MV-4-11 (cell line): Measurements from ENCODE around the gene AMDHD2.
"Not testable (repeated sequence)": the region's sequence is repeated elsewhere in the genome, so short reads cannot be mapped to it uniquely, and the experiment has no call there.

Experiments used
- DNase-seq: peaks from one replicate; lab custom pipeline; 2025; lab: John Stamatoyannopoulos, UW

Gene AMDHD2, protein sequence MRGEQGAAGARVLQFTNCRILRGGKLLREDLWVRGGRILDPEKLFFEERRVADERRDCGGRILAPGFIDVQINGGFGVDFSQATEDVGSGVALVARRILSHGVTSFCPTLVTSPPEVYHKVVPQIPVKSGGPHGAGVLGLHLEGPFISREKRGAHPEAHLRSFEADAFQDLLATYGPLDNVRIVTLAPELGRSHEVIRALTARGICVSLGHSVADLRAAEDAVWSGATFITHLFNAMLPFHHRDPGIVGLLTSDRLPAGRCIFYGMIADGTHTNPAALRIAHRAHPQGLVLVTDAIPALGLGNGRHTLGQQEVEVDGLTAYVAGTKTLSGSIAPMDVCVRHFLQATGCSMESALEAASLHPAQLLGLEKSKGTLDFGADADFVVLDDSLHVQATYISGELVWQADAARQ

GRCh38 chr16:2520097-2520783 is at the start of gene AMDHD2:
Gene AMDHD2, plus strand, starts transcription at chr16:2520371. Its CDS starts 88 bp downstream, at chr16:2520459.
- peak; percentile 87 for DNase-seq

- no peak for DNase-seq
Observed at GRCh38 chr16:2470603-2471015, 49.6 kb upstream of the AMDHD2 start.

DNA sequence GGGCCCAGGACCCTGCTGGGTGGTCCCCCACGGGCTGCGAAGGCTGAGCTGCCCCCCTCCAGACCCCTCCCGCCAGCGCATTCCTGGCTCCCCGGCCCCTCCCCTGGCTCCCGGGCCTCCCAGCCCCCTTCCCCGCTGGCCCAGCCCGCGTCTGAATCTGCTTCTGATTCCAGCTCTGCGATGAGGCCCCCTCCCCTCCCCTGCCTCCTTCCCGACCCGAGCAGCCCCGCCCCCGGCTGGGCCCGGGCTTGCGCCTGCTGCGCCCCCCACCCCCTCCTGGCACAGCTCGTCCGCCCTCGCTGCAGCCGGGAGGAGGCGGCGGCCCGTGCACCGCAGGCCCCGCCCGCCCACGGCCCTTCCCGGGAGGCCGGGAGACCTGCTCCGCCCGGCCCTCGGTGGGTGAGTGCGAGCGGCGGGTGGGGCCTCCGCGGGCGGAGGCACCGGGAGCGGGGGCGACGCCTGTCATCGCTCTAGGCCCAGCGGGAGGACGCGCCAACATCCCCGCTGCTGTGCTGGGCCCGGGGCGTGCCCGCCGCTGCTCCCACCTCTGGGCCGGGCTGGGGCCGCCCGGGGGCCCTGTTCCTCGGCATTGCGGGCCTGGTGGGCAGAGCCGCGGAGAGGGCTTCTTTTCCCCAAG is 49.0 kb upstream of the AMDHD2 start, which contains the start of gene NTN3:
Gene NTN3, plus strand, starts transcription at position 282 of the 637 bp plus-strand sequence. CDS start 405 bp downstream, outside the sequence.
- DNase-seq = no peak

- no peak for DNase-seq
Observed at GRCh38 chr16:2471653-2472487, 48.3 kb upstream of the AMDHD2 start.

DNA sequence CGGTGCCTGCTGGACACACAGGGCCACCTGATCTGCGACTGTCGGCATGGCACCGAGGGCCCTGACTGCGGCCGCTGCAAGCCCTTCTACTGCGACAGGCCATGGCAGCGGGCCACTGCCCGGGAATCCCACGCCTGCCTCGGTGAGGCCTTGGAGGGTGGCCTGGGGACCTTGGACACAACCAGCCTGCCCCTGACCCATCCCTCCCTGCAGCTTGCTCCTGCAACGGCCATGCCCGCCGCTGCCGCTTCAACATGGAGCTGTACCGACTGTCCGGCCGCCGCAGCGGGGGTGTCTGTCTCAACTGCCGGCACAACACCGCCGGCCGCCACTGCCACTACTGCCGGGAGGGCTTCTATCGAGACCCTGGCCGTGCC is 47.7 kb upstream of the AMDHD2 start:
- DNase-seq = no peak

DNA sequence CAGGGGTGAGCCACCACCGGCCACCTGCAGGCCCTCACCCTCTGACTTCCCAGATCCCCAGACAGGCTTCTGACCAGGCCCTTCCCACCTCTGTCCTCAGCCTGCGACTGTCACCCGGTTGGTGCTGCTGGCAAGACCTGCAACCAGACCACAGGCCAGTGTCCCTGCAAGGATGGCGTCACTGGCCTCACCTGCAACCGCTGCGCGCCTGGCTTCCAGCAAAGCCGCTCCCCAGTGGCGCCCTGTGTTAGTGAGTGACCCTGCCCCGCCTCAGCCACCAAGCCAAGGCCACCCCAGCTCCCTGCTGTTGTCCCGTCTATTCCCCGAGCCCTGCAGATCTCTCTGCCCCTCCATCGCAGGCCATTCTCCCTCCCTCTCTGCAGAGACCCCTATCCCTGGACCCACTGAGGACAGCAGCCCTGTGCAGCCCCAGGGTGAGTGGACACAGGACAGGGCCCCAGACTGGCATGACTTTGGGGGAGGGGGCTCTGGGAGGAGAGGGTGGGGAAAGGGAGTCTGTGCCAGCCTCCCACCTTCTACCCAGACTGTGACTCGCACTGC is 47.2 kb upstream of the AMDHD2 start:
- DNase-seq = no peak

GRCh38 chr16:2473446-2473926 is 46.7 kb upstream of the AMDHD2 start:
- DNase-seq = no peak

- peak; percentile 37 for DNase-seq
Observed at GRCh38 chr16:2473999-2474876, 45.9 kb upstream of the AMDHD2 start.

- peak; percentile 78 for DNase-seq
Observed at GRCh38 chr16:2474877-2475412, 45.2 kb upstream of the AMDHD2 start, which contains the start of gene TBC1D24. Gene TBC1D24, plus strand, starts transcription at chr16:2475127. Its CDS starts 21,022 bp downstream, at chr16:2496149.

- peak; percentile 21 for DNase-seq
Observed at GRCh38 chr16:2475413-2476344, 44.5 kb upstream of the AMDHD2 start.

DNA sequence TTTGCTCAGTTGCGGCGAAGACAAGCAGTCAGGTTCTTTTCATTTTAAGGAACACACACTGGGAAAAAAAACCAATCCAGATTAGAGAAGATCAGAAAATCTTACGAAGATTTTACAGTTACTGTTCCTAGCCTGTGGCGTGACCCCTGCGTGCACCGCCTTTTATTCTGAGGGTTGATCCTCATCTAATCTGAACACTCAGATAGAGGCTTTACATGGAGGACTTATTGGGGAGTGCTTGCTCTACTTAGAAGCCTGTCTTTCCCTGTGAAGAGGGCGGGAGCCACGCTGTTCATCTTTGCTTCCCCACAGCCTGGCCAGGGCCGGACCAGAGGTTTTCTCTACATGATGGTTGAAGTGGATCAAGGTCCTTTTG is 43.8 kb upstream of the AMDHD2 start:
- DNase-seq = no peak

DNA sequence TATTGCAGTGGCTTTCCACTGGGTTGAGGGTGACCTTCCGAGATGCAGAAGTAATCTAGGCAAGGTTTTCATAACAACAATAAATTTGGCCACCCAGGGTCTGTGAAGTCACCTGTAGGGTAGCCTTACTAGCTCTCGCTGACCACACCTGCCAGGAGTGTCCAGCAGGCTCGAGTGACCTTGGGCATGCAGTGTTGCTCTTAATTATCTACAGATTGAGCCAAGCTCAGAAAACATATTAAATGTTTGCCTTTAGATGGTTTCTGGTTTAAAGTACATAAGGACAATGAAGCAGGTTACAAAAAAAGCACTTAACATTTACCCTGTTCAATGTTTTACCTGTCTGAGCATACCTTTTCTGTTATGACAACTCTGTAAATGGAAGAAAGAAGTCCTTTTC is 43.4 kb upstream of the AMDHD2 start:
- DNase-seq = no peak

DNA sequence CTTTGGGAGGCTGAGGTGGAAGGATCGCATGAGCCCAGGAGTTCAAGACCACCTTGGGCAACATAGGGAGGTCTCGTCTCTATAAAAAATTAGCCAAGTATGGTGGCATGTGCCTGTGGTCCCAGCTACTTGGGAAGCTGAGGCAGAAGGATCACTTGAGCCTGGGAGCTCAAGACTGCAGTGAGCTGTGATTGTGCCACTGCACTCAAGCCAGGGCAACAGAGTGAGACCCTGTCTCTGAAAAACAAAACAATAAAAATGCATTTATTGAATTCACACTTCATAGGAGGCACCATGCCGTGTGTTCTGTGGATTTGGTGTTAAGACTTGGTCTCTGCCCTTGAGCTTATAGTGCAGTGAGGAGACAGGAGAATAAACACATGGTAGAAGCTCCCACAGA is 42.8 kb upstream of the AMDHD2 start:
- DNase-seq = no peak

GRCh38 chr16:2478279-2478678 is 41.9 kb upstream of the AMDHD2 start:
- no peak for DNase-seq

GRCh38 chr16:2479996-2480395 is 40.2 kb upstream of the AMDHD2 start:
- DNase-seq = not testable (repeated sequence)

DNA sequence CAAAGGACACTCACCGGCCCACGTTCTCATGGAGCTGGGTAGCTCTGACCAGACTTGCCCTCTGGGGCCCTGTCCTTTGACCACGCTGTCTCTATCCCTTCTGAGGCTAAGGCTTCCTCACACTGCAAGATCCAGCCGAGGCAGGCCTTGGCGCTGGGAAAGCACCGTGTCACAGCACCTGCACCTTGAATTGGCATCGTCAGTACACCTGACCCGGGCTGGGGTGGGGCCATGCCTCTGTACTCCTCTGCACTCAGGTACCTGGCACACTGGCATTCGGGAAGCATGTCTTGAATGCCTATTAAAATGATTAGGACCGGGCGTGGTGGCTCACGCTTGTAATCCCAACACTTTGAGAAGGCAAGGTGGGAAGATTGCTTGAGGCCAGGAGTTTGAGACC is 39.2 kb upstream of the AMDHD2 start:
- no peak for DNase-seq

DNA sequence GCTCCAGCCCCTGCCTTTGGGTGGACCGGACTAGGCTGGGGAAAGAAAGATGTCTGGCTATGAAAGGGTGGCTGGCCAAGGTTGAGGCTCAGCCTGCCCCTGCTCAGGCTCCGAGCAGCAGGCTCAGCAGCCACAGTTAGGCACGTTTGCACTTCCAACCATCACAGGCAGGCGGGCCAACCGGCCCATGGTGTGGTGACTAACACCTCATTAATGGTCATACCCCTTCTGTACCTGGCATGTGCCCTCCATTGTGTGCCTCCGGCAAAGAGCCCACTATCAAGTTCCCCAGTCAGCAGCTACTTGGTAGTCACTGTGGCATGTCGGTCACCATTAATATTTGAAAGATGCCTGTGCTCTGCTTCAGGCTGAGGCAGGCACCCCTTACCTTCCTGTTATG is 38.5 kb upstream of the AMDHD2 start:
- DNase-seq = no peak

DNA sequence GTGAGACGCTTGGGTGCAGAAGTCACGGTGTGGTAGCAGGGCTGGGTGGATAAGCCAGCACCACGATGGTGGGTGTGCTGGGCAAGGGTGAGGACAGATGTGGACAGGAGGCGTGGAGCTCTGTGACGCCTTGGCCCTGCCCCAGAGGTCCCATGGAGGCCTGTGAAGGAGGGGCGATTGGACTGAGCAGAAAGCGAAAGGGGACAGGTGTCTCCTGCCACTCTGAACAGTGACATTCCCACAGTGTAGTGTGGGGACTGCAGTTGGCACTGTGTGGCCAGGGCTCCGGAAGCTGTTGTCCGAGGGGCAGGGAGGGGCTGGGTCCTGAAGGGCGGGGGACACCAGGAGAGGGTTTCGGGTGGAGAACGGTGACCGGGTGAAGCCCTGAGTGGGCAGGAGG is 37.9 kb upstream of the AMDHD2 start:
- DNase-seq = no peak
